ENCODE measurements around the gene TRIM17.

TRIM17 gene

GRCh38 chr1:228366866-228367741, 49.6 kb downstream of the TRIM17 start:
- DNase-seq (ENCODE audit: low read depth) = no peak

DNA sequence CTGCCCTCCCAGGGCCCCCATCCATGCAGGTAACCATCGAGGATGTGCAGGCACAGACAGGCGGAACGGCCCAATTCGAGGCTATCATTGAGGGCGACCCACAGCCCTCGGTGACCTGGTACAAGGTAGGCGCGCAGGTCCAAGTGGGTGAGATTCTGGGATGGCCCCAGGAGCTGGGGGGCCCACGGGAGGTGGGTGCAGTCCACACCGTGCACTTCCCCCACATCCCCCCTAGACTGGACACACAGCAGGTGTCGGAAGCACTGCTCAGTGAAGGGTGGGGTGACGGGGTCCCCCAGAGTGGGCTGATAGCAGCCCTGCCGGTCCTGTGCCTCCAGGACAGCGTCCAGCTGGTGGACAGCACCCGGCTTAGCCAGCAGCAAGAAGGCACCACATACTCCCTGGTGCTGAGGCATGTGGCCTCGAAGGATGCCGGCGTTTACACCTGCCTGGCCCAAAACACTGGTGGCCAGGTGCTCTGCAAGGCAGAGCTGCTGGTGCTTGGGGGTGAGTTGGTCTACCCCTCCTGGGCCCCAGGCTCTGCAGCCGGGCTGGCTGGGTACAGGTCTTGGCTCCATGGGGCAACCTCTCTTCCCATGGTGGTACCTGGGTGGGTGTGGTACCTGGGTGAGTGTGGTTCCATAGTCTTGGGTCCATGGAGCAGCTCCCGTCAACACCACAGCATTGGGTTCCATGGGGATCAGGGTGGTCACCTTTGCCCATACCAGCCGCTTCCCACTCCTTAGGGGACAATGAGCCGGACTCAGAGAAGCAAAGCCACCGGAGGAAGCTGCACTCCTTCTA, 50.4 kb downstream of the TRIM17 start:
- no peak for DNase-seq (ENCODE audit: low read depth)

DNA sequence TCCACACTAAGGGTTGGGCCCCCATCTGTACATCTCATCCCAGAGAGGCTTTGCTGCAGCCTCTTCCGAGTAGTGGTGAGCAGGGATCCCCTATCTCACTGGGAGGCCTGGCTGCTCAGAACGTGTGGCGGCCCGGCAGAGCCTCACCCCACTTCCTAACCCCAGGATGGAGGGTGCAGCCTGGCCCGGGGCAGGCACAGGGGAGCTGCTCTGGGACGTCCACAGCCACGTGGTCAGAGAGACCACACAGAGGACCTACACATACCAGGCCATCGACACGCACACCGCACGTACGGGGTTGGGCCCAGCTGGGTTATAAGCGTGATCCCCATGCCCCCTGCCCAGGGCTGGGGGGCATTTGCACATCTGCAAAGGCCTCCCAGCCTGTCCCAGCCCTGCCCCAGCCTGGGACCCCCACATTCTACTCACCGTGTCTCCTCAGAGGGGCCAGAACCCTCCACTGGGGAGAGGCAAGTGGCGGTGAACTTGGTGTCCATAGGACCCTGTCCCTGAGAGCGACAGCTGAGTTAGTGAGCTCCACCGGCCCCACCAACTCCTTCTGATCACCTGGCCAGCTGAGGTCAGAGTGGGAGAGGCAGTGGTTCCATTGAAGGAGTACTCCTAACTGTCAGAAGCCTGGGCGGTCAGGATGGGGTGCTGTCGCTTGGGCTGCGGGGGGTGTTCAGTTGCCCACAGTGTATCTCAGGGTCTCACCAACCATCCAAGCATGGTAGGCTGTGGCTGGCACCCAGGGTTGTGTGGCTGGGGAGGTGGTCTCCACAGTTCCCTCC, 51.2 kb downstream of the TRIM17 start:
- DNase-seq (ENCODE audit: low read depth) = no peak

- no peak for DNase-seq (ENCODE audit: low read depth)
Observed at GRCh38 chr1:228364706-228365213, 51.9 kb downstream of the TRIM17 start.

GRCh38 chr1:228364068-228364705, 52.5 kb downstream of the TRIM17 start:
- no peak for DNase-seq (ENCODE audit: low read depth)

DNA sequence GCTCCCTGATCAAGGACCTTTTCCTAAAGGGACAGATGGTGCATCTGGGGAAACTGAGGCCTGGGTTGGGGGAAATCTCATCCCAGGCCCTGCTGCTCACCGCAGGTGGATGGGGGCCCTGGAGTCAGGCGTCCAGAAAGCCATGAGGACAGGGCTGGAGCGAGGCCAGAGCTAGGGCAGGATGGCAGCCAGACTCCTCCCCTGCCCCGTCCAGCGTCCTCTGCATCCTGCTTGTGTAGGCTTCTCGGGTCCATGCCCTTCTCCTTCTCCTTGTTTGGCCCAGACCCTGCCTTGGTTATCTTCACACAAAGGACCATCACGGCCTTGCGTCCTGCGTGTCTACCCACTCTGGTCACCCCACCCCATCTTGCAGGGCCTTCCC, 53.0 kb downstream of the TRIM17 start:
- DNase-seq (ENCODE audit: low read depth) = no peak

DNA sequence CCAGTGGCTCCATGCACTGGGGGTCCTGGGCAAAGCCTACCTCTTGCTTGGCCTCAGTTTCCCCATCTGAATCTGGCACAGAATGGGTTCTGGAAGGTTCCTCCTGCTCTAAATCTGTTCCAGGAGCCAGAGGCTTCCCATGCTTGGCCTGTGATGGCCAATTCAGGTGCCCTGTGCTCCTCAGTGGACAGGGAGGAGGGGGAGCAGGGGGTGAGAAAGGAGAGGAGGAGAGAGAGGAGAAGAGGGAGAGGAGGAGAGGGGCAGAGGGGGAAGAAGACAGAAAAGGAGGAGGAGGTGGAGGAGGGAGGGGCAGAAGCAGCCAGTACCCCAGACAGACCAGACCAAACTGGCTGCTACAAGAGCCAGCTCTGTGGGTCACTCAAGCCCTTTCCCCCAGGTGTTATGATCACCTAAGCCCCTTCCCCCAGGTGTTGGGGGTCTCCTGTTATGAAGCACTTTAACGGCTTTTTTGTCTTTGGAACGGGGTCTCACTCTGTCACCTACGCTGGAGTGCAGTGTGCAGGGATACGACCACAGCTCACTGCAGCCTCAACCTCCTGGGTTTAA, 53.7 kb downstream of the TRIM17 start:
- DNase-seq (ENCODE audit: low read depth) = no peak

- DNase-seq (ENCODE audit: low read depth) = no peak
Observed at GRCh38 chr1:228362141-228362883, 54.3 kb downstream of the TRIM17 start.

DNA sequence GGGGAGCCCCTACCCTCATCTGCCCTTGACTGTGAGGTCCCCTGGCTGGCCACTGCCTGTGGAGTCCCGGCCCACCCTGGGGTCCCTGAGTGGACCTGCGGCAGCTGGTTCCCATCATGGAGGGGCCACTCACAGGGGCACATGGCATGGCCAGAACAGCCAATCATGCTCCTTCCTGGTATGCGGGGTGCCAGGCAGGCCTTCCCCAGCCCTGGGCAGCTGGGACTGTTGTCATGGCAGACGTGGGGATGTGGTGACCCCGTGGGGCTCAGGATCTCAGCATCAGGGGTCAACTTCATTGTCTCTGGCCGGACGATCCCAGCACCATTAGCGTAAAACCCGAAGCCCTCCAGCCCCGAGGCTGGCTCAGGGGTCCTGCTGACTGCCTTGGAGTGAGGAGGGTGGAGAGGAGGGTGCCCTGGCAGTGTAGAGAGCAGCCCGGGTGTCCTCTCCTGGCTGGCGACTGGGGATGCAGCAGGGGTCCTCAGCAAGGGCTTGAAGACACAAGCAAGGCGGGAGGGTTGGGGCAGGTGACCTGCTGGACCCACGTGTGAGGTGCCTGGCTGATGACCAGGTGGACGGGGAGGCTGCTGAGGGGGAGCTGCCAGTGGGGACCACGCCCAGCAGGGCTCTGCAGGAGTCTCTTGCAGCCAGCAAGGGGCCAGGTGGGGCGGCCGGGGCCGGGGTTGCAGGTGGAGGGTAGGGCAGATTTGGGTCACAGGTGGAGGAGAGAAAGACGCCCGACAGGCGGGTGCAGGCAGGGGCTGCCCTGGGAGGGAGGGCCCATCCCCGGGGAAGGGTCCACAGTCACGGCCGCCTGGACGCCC, 55.1 kb downstream of the TRIM17 start:
- DNase-seq (ENCODE audit: low read depth) = no peak

GRCh38 chr1:228360533-228361313, 55.9 kb downstream of the TRIM17 start:
- no peak for DNase-seq (ENCODE audit: low read depth)

- DNase-seq (ENCODE audit: low read depth) = no peak
Observed at GRCh38 chr1:228359613-228360532, 56.8 kb downstream of the TRIM17 start.

- DNase-seq (ENCODE audit: low read depth) = no peak
Observed at GRCh38 chr1:228358764-228359612, 57.7 kb downstream of the TRIM17 start.

DNA sequence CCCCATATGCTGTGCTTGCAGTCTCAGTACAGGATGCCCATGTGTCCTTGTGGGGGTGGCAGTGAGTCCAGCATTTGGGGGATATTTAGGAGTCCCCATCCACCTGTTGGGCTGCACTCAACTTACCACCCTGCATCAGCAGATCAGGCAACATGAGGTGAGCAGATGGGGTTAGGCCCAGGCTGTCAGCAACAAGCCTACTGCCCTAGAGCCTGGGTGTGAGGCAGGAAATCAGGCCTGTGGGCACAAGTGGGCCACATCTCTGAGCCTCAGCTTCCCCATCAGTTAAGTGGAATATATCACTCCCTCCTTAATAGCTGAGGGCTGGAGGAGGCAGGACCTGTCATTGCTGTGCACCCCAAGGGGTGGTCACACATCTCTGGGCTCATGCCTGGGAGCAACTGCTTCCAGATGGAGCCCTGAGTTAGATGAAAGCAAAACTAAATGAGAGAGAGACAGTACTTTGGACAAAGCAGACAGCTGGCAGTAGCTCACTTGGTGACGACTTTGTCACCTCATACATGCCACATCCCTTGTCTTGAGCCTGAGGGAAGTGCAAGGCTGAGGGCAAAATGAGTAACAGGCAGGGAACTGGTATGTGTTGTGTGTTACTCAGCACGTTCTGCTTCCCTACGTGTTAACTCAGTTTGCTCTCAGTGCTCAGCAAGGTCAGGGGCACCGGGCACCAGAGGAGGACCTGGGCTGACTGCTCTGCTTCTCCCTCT, 58.5 kb downstream of the TRIM17 start:
- DNase-seq (ENCODE audit: low read depth) = no peak
